ENCODE data around the gene CRACDL.

- TF ChIP-seq POLR2AphosphoS5 (IDR thresholded peaks at IDR 0.05; ENCODE audit: insufficient read depth, low read depth, low read length) (no peak), POLR2A (IDR thresholded peaks at IDR 0.05; ENCODE audit: low read depth, low read length) (no peak), CTCF (IDR thresholded peaks at IDR 0.05; ENCODE audit: extremely low read depth in 1 of 2, insufficient read depth in 1 of 2, low read depth in 1 of 2, low read length in 2 of 2) (no peak), GATA2 (IDR thresholded peaks at IDR 0.05; ENCODE audit: insufficient read depth, insufficient read length, low read depth, low read length) (no peak), EZH2 (IDR thresholded peaks at IDR 0.05; ENCODE audit: borderline replicate concordance, low read depth, low read length, severe bottlenecking) (no peak), MYC (IDR thresholded peaks at IDR 0.05; ENCODE audit: low read depth, low read length) (no peak), FOS (IDR thresholded peaks at IDR 0.05; ENCODE audit: borderline replicate concordance, insufficient read depth, low read length) (no peak), JUN (IDR thresholded peaks at IDR 0.05; ENCODE audit: borderline replicate concordance, insufficient read depth, insufficient read length, low read depth) (peak; percentile 4)
- TF ChIP-seq, protein P1, sequence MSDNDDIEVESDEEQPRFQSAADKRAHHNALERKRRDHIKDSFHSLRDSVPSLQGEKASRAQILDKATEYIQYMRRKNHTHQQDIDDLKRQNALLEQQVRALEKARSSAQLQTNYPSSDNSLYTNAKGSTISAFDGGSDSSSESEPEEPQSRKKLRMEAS (IDR thresholded peaks at IDR 0.05; ENCODE audit: insufficient read depth, insufficient read length) = no peak
Measured at GRCh38 chr2:98891591-98891990, 44.4 kb downstream of the CRACDL start.
